ENCODE data around the gene PRDM1. TPM values are rescaled to one million over a fixed set of nuclear protein-coding genes. Genes with fewer than 3 reads are reported as not detected.

PRDM1 gene
- total RNA-seq, 2 donors from 2014 or later, result 1.8 to 1.9 TPM

DNA sequence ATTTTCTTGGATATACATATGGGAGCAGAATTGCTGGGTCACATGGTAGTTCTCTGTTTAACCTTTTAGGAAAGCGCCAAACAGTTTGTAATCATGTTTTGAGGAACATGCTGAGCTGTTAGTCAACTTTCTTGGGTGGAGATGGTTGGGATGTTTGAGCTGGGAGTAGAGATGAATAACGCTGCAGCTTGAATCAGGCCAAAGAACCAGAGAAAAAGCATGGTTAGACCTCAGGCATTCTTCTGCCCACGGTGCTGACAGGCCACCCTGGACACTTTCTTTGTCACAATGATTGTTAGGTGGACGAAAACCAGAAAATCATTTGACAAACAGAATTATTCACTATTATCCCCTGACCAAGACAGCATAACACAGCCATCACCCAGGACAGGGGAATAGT is 66.8 kb downstream of the PRDM1 start:
- no peaks in the 10 kb centered on the region for H3K36me3 ChIP-seq
- H3K4me3 ChIP-seq, result no peak overlapping the region
- DNase-seq (ENCODE audit: low spot score), result no peak
- H3K27me3 ChIP-seq, result no peaks in the 10 kb centered on the region
- H3K9me3 ChIP-seq, result no peaks in the 10 kb centered on the region
- no peaks in the 10 kb centered on the region for H3K4me1 ChIP-seq
- H3K27ac ChIP-seq, result no peak overlapping the region
- TF ChIP-seq, protein P1, sequence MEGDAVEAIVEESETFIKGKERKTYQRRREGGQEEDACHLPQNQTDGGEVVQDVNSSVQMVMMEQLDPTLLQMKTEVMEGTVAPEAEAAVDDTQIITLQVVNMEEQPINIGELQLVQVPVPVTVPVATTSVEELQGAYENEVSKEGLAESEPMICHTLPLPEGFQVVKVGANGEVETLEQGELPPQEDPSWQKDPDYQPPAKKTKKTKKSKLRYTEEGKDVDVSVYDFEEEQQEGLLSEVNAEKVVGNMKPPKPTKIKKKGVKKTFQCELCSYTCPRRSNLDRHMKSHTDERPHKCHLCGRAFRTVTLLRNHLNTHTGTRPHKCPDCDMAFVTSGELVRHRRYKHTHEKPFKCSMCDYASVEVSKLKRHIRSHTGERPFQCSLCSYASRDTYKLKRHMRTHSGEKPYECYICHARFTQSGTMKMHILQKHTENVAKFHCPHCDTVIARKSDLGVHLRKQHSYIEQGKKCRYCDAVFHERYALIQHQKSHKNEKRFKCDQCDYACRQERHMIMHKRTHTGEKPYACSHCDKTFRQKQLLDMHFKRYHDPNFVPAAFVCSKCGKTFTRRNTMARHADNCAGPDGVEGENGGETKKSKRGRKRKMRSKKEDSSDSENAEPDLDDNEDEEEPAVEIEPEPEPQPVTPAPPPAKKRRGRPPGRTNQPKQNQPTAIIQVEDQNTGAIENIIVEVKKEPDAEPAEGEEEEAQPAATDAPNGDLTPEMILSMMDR (IDR thresholded peaks at IDR 0.05), result no peak

DNA sequence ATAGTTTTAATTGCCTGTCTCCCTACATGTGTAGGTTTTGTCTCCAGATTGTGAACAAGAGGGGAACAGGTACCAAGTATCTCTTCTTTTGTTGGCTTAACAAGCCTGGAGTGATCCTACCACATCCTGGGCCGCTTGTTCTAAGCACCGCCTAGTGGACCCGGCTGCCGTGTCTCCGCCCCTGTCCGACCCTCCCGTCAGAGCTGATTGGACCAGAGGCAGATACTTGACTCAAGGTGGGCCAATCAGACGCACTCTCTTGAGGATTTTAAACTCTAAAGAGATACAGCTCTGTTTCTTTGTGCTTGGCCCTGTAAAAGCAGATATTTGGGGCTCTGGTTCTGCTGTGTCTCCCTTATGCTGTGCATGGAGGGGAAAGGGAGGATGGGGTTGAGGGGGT is 68.2 kb downstream of the PRDM1 start:
- no peak overlapping the region for H3K27ac ChIP-seq
- H3K27me3 ChIP-seq, result no peaks in the 10 kb centered on the region
- TF ChIP-seq, protein P1 (IDR thresholded peaks at IDR 0.05), result no peak
- DNase-seq (ENCODE audit: low spot score), result no peak
- H3K4me1 ChIP-seq, result no peaks in the 10 kb centered on the region
- no peaks in the 10 kb centered on the region for H3K9me3 ChIP-seq
- H3K36me3 ChIP-seq, result no peaks in the 10 kb centered on the region
- no peak overlapping the region for H3K4me3 ChIP-seq

DNA sequence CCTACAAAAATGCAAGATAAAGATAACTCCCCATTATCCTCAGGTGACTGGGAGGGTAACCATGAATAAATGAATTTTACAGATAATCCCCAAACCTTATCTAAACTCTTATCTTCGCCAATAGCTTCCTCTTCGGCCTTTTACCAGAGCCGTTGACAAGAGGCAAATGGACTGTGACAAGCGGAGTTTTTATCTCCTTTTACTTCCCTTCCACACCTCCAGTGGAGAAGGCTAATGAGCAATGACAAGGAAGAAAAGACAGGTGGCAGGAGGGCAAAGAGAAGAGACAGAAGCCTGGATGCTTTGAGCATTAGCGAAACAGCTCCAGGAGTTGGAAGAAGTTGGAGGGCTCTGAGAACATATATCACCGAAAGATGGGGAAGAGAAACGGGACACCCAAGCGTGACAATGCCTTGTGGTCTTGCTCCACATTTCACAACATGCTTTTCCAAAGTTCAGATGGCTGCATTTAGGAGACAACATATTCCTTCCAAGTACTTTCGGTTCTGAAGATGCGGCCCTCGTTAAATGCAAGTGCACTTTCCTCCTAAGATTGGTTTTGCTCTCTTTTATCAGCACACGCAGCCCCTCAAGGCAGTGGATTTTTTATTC is 69.2 kb downstream of the PRDM1 start:
- no peak overlapping the region for H3K4me3 ChIP-seq
- no peaks in the 10 kb centered on the region for H3K36me3 ChIP-seq
- no peak for DNase-seq (ENCODE audit: low spot score)
- no peaks in the 10 kb centered on the region for H3K9me3 ChIP-seq
- H3K27ac ChIP-seq, result no peak overlapping the region
- TF ChIP-seq, protein P1 (IDR thresholded peaks at IDR 0.05), result no peak
- no peaks in the 10 kb centered on the region for H3K27me3 ChIP-seq
- H3K4me1 ChIP-seq, result no peaks in the 10 kb centered on the region

DNA sequence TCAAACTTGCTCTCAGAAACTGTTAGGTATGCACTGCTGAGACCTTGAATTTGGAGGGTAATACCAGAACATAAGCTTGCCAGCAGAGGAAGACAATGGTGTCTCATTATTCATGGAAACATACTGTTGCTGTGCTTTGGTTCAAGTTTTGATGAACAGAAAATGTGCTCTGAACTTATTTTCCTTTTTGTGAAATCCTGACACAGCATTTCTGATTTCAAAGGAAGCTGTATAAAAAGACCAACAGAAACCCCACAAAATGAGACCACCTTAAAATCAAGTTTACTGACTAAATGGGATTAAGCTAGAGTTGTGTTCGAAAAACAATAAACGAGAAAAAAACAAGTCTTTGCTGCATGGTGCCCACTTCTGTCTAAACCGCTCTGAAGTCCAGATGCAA is 70.3 kb downstream of the PRDM1 start:
- Histone ChIP-seq H3K36me3 (no peaks in the 10 kb centered on the region), H3K27me3 (no peaks in the 10 kb centered on the region), H3K27ac (no peak overlapping the region), H3K4me3 (no peak overlapping the region), H3K4me1 (no peaks in the 10 kb centered on the region), H3K9me3 (no peaks in the 10 kb centered on the region)
- DNase-seq (ENCODE audit: low spot score), result no peak
- TF ChIP-seq, protein P1 (IDR thresholded peaks at IDR 0.05), result no peak

DNA sequence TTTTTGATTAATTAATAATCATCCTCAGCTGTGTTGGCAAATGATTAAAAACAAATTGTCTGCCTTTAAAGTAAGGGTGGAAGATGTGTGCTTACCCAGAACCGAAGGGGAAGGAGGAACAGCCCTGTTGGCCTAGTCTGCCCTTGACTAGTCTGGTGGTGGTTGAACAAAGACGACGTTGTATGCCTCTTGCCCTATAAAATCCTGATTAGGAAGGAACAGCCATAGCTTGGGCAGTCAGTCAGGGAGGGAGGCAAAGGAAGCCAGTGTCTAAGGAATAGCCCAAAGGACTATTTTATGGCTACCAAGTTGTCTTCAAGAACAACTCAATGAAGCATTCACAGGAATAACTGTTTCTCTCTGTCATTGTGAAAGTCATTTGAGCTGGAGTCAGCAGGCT is 70.7 kb downstream of the PRDM1 start:
- Histone ChIP-seq H3K27ac (no peak overlapping the region), H3K9me3 (no peaks in the 10 kb centered on the region), H3K4me1 (no peaks in the 10 kb centered on the region), H3K36me3 (no peaks in the 10 kb centered on the region), H3K27me3 (no peaks in the 10 kb centered on the region), H3K4me3 (no peak overlapping the region)
- TF ChIP-seq, protein P1 (IDR thresholded peaks at IDR 0.05), result no peak
- no peak for DNase-seq (ENCODE audit: low spot score)

DNA sequence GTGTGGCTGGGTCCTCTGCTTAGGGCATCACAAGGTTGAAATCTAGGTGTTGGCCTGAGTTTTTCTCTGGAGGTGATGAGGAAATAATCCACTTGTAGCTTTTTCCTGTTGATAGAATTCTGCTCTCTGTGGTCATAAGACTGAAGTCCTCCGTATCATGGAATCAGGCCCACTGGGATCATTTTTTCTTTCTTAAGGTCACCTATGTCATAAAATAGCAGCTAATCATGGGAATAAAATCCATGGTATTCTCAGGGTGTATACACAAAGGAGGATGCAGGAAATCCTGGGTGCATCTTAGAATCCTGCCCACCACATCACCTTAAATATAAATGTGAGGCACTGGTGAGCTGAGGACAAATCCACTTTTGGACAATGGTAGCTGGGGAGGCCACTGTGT is 72.7 kb downstream of the PRDM1 start:
- Histone ChIP-seq H3K4me1 (no peaks in the 10 kb centered on the region), H3K9me3 (no peaks in the 10 kb centered on the region), H3K27me3 (no peaks in the 10 kb centered on the region), H3K4me3 (no peak overlapping the region), H3K27ac (no peak overlapping the region), H3K36me3 (no peaks in the 10 kb centered on the region)
- TF ChIP-seq, protein P1 (IDR thresholded peaks at IDR 0.05), result no peak
- DNase-seq (ENCODE audit: low spot score), result no peak

Data from right atrium auricular region (tissue), 2 donors.